NCI-H1694 treated with DMSO at 0.1 percent for 48 hours (cell line): ENCODE measurements around the gene XBP1.
A peak's percentile ranks its signal among the peaks of the same experiment; 100 is the strongest.
"Not testable (repeated sequence)": the region's sequence is repeated elsewhere in the genome, so short reads cannot be mapped to it uniquely, and the experiment has no call there.

Experiments used
- DNase-seq: peaks from one replicate; lab custom pipeline; 2025; lab: John Stamatoyannopoulos, UW

XBP1 gene

DNA sequence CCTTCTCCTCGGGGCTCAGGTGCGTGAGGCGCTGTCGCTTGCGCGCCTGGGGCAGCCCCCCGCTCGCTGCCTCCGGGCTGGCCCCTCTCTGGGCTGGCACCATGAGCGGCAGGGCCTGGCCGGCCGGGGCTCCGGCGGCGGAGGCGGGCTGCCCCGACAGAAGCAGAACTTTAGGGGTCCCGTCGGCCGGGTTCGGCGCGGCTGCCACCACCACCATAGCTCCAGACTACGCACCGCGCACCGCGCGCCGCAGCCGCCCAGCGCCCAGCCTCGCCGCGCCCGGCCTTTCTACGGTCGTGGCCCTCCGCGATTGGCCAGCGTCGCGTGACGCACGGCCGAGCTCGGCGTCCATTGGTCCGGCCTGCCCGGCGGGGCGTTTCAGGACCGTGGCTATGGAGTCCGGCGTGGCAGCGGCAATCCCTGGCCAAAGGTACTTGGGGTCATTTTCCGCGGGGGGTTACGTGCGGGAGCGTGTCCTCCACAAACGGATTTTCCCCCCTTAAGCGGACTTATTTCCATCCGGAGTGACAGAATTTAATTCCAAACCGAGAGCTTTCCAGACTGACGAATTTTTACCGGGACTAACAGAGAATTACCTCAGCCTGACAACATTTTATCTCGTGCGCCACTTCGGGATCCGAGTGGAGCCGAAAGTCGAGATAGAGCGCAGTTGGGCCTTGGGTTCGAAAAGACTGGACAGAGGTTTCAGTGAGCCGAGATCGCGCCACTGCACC, at the start of gene XBP1:
TSS of gene XBP1 (minus strand) at position 262 of the 734 bp plus-strand sequence.
- peak; percentile 49 for DNase-seq

DNA sequence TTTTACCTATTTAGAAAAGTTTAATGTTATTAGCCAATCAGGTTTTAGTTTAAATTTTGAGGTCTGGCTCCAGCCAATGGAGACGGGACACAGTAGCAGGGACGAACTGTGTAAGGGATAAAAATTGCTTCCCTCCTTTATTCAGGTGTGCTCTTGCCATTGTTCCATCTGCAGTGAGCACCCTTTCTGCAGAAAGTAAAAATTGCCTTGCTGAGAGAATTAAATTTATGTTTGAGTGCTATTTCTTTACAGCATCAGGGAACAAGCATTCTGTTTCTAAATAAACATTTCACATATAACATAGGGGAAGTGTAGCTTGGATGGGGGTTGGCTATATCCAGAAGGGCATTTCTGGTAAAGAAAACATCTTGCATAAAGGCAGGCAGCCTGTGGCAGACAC, 46.6 kb upstream of the XBP1 start:
- no peak for DNase-seq

DNA sequence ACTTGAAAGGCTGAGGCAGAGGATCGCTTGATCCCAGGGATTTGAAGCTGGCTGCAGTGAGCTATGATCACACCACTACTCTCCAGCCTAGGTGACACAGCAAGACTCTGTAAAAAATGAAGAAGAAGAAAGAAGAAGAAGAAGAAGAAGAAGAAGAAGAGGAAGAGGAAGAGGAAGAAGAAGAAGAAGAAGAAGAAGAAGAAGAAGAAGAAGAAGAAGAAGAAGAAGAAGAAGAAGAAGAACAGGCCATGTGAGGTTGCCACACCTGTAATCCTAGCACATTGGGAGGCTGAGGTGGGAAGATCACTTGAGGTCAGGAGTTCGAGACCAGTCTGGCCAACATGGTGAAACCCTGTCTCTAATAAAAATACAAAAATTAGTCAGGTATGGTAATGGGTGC, 43.9 kb upstream of the XBP1 start:
- not testable (repeated sequence) for DNase-seq

DNA sequence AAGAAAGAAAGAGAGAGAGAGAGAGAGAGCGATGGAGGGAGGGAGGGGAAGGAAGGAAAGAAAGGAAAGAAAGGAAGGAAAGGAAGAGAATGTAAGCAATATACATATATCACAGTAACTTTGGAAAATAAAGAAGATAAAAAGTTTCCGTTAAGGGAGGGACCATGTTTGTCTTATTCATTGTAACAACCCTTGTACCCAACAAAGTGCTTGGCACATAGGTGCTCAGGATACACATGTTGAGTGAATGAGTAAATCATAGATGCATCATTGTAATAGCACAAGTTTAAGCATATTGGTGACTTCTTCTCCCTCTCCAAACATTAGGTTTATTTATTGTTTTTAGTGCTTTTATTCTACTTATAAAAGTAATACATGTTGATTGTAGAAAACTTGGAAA, 43.3 kb upstream of the XBP1 start:
- DNase-seq: no peak

DNA sequence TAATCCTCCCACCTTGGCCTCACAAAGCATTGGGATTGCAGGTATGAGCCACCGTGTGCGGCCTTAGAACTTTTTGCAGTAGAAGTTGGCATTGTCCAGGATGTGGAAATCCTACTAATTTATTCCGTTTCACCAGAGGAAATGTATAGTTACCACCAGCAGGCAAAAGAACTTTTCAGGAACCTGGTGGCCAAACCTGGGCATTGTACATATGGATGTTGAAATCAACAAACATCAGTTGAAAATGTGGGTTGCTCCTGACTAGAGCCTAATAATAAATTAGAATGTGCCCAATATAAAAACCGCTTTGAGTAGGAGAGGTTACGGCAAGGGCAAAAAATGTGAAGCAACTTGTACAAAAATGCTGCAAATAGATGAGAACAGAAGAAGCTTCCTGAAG, 40.7 kb upstream of the XBP1 start:
- no peak for DNase-seq

DNA sequence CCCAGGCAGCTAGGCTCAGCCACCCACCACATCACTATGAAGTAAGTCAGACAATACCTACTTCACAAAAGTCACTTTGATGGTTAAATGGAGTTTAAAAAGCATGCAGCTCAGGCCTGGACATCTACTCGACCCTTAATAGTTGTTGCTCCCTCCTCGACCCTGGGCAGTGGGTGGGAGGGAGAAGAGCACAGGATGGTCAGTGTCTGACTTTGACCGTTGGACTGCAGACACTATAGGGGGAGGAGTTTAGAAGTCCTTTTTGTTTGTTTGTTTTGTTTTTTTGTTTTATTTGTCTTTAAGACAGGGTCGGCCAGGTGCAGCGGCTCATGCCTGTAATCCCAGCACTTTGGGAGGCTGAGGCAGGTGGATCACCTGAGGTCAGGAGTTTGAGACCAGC, 38.6 kb upstream of the XBP1 start:
- DNase-seq: no peak

DNA sequence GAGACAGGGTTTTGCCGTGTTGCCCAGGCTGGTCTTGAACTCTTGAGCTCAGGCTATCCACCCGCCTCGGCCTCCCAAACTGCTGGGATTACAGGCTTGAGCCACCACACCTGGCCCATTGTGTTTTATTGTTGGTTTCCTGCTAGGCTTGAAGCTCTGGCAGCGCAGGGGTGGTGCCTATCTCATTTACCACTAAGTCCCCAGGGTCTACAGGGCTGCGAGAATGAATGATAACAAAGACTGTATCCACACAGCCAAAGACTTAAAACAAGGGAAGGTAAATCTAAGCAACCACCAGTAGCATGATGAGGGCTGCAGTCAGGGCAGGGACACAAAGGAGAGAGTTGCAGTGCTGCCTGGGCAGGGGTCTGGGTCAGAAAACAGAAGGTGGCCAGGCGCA, 37.3 kb upstream of the XBP1 start:
- DNase-seq: no peak

DNA sequence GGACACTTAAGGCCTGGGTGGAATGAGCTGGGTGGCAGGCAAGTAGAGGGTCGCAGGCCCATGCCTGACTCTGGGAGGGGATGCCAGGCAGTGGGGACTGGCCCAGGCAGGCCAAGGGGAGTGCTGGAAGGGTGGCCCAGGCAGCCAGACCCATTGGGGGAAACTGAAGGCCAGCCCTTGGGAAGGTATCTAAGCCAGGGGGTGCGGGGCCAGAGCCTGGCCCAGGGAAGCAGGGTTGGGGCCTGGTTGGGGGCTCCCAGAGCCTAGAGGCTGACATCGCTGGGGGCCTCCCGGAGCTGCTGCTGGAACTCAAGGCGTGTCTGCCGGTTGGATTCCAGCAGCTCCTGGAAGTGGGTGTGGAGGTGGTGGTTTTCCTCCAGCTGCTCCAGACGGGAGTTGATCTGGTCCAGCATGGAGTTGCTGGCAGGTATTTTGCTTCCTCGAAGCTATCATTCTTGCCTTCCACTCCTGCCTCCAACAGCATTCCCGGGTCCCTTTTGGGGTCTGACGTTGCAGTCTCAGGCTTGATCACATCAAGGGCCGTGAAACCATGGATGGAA, 35.3 kb upstream of the XBP1 start:
- no peak for DNase-seq

DNA sequence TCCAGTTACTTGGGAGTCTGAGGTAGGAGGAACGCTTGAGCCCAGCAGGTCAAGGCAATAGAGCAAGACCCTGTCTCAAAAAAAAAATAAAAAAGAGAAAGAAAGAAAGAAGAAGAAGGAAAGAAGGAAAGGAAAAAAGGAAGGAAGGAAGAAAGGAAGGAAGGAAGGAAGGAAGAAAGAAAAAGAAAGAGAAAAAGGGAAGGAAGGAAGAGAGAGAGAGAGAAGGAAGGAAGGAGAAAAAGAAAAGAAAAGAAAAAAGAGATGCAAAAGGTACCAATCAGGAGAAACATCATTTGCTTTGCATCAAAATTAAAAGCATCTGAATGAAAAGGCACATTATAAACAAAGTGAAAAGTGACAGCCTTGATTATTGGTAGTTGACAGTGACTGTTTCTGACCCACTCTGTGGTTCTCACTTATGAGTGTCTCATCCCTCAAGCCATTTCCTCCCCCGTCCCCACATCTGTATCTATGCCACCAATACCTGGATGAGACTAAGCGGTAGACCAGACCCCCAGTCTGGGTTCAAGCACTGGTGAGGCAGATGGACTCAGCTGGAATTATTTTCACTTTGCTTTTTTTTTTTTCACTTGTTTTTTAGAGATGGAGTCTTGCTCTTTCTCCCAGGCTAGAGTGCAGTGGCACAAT, 33.0 kb upstream of the XBP1 start:
- DNase-seq: no peak

DNA sequence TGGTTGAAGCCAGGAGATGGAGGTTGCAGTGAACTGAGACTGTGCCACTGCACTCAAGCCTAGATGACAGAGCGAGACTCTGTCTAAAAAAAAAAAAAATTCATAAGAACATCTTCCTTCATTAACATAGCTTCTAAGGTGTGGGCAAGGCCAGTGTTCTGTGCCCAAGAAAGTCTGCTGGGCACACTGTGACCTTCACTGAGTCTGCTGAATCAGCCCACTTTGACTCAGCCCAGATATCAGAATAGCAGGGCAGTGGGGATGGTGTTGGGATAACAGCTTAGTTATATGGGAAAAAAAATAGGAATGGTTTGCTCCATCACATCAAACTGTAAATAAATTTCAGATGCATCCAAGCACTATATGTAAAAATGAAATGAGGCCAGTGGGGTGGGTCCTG, 32.4 kb upstream of the XBP1 start:
- no peak for DNase-seq

DNA sequence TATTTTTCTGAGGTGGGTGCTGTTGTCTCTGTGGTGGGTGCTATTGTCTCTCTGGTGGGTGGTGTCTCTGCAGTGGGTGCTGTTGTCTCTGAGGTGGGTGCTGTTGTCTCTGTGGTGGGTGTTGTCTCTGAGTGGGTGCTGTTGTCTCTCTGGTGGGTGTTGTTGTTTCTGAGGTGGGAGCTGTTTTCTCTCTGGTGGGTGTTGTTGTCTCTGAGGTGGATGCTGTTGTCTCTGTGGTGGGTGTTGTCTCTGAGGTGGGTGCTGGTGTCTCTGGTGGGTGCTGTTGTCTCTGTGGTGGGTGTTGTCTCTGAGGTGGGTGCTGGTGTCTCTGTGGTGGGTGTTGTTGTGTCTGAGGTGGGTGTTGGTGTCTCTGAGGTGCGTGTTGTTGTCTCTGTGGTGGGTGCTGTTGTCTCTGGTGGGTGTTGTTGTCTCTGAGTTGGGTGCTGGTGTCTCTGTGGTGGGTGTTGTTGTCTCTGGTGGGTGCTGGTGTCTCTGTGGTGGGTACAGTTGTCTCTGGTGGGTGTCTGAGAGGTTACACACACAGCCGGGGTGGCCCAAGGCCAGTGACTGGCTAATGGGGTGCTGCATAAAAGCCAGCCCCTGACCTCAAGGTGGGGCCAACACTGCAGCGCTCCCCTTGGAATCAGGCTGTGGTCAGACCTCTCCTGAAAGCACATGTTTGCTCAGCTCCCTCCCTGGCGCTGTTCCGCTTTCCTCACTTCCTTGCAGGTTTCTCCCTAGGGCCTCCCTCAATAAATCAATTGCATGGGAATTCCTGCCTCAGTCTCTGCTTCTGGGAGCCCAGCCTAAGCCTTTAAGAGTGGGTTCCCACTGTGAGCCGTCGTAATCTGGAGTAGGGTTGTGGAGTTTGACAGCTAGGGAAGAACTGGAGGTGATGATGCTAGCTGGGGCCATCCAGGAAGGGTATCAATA, 31.0 kb upstream of the XBP1 start:
- no peak for DNase-seq

DNA sequence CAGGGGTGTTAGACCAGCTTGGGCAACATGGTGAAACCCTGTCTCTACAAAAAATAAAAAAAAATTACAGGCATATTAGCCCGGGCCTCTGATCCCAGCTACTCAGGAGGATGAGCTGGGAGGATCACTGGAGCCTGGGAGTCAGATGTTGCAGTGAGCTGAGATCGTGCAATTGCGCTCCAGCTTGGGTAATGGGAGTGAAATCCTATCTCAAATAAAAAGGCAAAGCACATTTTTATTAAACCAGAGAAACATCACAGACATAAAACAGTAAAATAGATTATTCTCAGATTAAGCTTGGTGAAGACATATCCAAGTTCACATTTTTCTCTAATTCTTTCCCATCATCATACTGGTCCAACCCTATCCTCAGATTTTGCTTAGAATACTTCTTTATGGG, 30.1 kb upstream of the XBP1 start:
- no peak for DNase-seq

DNA sequence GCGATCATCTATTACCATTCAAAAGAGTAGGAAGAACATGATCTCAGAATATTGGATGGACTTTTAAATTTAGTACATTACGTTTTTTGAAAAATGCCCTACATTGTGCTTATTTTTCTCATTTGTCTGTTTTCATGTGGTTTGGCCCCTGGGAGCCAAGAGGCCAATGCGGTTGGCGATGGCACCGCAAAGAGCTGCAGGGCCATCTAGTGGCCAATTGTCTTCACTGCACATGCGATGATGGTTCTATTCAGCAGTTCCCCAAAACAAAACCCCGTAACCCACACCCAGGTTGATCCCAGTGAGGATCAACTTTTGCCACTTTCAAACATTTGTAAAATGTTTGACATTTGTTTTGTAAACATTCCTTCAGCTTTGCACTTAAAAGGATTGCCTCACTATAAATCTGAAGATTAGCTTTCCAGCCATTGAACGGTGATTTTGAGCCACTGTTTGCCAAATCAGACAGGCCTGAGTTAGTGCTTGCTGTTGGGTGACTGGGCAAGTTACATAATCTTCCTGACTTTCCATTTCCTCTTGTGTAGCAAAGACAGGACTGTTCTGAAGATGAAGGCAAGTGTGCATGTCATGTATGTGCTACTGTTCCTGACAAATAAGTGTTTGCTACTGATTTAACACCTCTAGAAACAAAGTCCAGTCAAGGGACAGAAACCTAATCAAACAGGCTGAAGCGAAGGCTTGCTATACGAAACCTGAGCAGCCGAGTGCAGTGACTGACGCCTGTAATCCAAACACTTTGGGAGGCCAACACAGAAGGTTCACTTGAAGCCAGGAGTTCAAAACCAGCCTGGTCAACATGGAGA, 29.2 kb upstream of the XBP1 start:
- peak; percentile 36 for DNase-seq

DNA sequence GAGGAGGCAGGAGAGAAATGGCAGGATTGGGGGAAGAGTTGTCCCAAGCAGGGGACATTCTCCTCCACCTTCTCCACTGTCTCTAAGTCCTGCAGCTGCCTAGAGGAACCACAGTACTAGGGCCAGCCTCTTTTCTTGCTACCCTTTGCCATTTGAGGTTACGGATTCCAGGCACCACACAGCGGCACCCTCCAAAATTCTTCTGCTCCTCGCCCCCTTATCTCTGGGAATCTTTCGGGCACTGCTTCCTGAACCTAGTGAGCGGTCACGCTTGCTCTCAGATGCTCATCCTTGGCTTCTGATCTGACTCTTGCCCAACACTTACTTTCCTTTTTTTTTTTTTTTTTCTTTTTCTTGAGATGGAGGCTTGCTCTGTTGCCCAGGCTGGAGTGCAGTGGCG, 26.6 kb upstream of the XBP1 start:
- DNase-seq: no peak

DNA sequence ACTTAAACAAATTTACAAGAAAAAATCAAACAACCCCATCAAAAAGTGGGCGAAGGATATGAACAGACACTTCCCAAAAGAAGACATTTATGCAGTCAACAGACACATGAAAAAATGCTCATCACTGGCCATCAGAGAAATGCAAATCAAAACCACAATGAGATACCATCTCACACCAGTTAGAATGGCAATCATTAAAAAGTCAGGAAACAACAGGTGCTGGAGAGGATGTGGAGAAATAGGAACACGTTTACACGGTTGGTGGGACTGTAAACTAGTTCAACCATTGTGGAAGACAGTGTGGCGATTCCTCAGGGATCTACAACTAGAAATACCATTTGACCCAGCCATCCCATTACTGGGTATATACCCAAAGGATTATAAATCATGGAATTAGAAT, 26.1 kb upstream of the XBP1 start:
- DNase-seq: not testable (repeated sequence)

DNA sequence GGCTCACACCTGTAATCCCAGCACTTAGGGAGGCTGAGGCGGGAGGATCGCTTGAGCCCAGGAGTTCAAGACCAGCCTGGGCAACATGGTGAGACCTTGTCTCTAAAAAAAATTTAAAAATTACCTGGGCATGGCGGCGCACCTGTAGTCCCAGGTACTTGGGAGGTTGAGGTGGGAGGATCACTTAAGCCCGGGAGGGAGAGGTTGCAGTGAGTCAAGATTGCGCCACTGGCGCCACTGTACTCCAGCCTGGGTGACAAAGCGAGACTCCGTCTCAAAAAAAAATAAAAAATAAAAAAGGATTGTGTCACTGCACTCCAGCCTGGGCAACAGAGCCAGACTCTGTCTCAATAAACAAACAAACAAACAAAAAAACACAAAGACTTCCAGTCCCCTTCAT, 24.1 kb upstream of the XBP1 start:
- not testable (repeated sequence) for DNase-seq

DNA sequence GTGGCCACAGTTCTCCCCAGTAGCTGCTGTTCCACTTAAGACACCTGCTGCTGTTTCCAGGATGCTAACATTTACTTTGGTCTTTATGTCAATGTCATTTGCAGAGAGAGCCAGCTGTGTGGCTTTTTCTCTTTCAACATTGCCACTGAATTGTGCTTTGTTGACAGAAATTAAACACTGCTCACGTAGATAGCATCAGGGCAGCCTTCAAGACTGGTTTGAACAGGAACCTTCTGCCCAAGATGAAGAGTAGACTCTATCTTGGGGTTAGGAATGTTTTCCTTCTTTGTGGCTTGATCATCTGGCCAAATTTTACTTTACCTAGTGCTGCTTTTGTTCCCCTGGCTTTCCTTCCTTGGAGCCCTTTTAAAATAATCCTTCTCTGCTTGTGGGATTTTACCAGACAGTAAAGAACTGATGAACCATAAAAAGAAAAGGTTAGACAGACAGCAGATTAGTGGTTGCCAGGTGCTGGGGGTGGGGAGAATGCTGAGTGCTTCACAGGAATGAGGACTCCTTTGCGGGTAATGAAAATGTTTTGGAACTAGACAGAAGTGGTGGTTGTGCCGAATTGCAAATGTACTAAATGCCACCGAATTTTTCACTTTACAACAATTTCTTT, 22.7 kb upstream of the XBP1 start:
- no peak for DNase-seq

DNA sequence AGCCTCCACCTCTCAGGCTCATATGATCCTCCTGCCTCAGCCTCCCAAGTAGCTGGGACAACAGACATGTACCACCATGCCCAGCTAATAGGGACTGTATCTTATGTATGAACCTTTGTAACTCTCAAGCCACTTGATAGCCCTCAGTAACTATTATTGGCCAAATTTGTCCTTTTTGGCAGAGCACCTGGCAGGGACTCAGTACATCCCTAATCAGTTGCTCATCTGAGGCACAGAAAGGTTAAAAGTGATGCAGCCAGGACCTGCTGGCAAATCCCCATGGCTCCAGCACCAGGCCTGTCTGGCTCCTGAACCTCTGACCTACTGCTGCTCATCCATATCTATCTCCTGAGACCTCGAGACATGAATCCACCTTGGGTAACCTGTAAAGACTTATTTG, 21.1 kb upstream of the XBP1 start:
- no peak for DNase-seq

DNA sequence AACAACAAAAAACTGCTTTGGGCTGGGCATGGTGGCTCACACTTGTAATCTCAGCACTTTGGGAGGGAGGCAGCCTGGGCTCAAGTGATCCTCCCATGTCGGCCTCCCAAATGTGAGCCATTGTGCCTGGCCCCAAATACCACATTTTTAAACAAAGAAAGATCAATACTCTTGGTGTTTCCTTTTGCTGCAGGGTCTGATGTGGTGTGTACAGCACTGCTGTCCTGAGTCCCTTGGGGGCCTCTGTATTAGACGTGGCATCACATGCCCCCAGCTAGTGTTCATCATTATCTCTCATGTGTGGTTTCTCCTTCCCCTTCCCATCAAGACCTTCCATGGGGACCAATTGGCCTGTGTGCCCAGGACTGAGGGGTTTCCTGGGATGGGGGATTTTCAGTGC, 20.5 kb upstream of the XBP1 start:
- no peak for DNase-seq

DNA sequence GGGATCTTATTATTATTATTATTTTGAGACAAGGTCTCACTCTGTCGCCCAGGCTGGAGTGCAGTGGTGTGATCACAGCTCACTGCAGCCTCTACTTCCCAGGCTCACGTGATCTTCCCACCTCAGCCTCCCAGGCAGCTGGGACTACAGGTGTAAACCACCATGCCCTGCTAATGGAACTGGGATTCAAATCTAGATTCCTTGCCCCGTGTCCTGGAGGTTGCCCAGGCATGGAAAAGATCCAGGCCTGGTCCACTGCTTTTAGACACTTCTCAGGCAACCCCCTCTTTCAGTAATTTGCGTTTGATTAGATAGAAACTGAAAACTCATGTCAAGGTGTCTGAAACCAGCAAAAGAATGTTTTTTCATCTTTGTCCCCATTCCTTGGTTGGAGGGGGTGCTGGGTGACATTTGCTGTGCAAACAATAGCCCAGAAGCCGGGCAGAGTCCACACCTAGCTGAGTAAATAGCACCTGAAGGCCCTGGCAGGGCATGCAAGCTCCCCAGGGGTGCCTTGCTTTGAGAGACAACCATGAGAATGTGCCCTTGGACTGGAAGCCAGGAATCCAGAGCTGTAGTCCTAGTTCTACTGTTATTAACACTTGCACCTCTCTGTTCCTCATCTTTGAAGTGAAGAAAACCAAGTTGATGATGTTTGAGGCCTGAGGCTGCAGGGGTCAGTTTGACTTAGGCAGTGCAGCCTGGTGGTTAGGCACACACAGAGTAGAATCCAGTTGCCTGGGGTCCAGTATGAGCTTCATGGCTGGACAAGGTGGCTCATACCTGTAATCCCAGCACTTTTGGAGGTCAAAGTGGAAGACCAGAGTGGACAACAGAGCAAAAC, 19.1 kb upstream of the XBP1 start:
- DNase-seq: no peak
